GM19468 (cell line): ENCODE results near the gene PDHB.

Source experiments
- ATAC-seq: cut with Tn5 transposase; IDR thresholded peaks from one replicate; pipeline ENCODE4 v1.9.1; 2021; ENCODE audit warnings: mild to moderate bottlenecking, moderate library complexity, moderate number of reproducible peaks; ENCODE audit not compliant: unreplicated experiment; ENCODE audit errors: extremely low read depth

PDHB gene

GRCh38 chr3:58433400-58434167 is at the start of gene PDHB:
Gene PDHB (minus strand): TSS chr3:58433832. CDS start chr3:58433809, 23 bp downstream.
- ATAC-seq: peak; percentile 87

- no peak for ATAC-seq
These were observed 49.4 kb upstream of the PDHB start for GRCh38 chr3:58482917-58483636.

- ATAC-seq: no peak
These were observed 46.7 kb upstream of the PDHB start for GRCh38 chr3:58480309-58480708.

- no peak for ATAC-seq
These were observed 45.1 kb upstream of the PDHB start for GRCh38 chr3:58478781-58479180.

- no peak for ATAC-seq
These were observed 41.4 kb upstream of the PDHB start for GRCh38 chr3:58474967-58475578.

- ATAC-seq: no peak
These were observed 40.8 kb upstream of the PDHB start for GRCh38 chr3:58474348-58474911.

GRCh38 chr3:58473275-58473674 is 39.6 kb upstream of the PDHB start:
- ATAC-seq: no peak

GRCh38 chr3:58471025-58471887 is 37.6 kb upstream of the PDHB start:
- ATAC-seq: no peak

GRCh38 chr3:58470363-58471024 is 36.9 kb upstream of the PDHB start:
- no peak for ATAC-seq

- no peak for ATAC-seq
These were observed 35.5 kb upstream of the PDHB start for GRCh38 chr3:58469096-58469495.

GRCh38 chr3:58466899-58467563 is 33.4 kb upstream of the PDHB start:
- ATAC-seq: no peak

- no peak for ATAC-seq
These were observed 31.2 kb upstream of the PDHB start for GRCh38 chr3:58464866-58465265.

- ATAC-seq: no peak
These were observed 30.3 kb upstream of the PDHB start for GRCh38 chr3:58463942-58464271.

- peak; percentile 32 for ATAC-seq
These were observed 29.7 kb upstream of the PDHB start for GRCh38 chr3:58463181-58463941.

- ATAC-seq: no peak
These were observed 29.2 kb upstream of the PDHB start for GRCh38 chr3:58462829-58463180.

- no peak for ATAC-seq
These were observed 25.5 kb upstream of the PDHB start for GRCh38 chr3:58459160-58459559.

GRCh38 chr3:58452176-58452575 is 18.5 kb upstream of the PDHB start:
- no peak for ATAC-seq
